Spleen (tissue), 11 donors: ENCODE measurements around the gene RSPO1. TPM values are rescaled to one million over a fixed set of nuclear protein-coding genes. Genes with fewer than 3 reads are reported as not detected.

Experiments
- DNase-seq: peaks from one replicate; pipeline ENCODE4 v3.0.0-alpha.2; 2020
- H3K27ac ChIP-seq, 8 donors: fragments of 200-600 bp; sonication (generic) in 7 of 8; 1 replicate in 4 of 8; 2 replicates in 4 of 8; pipeline versions ENCODE4 v1.5.0 to v1.8.0; 2016 to 2021; ENCODE audit warnings: inconsistent platforms in 4 of 8, mild to moderate bottlenecking in 4 of 8, moderate library complexity in 1 of 8
- H3K27me3 ChIP-seq, 7 donors: fragments of 200-600 bp; sonication (generic) in 6 of 7; replicated peaks in 1 of 7; 1 replicate in 4 of 7; 2 replicates in 3 of 7; pipeline versions ENCODE4 v1.5.0 to v1.8.0; 2016 to 2021; ENCODE audit warnings: inconsistent platforms in 3 of 7, mild to moderate bottlenecking in 1 of 7
- H3K36me3 ChIP-seq, 6 donors: fragments of 200-600 bp; sonication (generic) in 5 of 6; 1 replicate in 4 of 6; 2 replicates in 2 of 6; pipeline versions ENCODE4 v1.5.0 to v1.8.0; 2016 to 2021; ENCODE audit warnings: inconsistent platforms in 2 of 6
- H3K4me1 ChIP-seq, 6 donors: fragments of 200-600 bp; sonication (generic) in 5 of 6; 1 replicate in 3 of 6; 2 replicates in 3 of 6; pipeline versions ENCODE4 v1.5.0 to v1.8.0; 2016 to 2021; ENCODE audit warnings: inconsistent platforms in 3 of 6
- H3K4me3 ChIP-seq, 8 donors: fragments of 200-600 bp; sonication (generic) in 7 of 8; 1 replicate in 4 of 8; 2 replicates in 4 of 8; pipeline versions ENCODE4 v1.5.0 to v1.8.0; 2016 to 2021; ENCODE audit warnings: inconsistent platforms in 4 of 8, mild to moderate bottlenecking in 4 of 8, moderate library complexity in 2 of 8
- H3K9me3 ChIP-seq, 8 donors: fragments of 200-600 bp; sonication (generic) in 7 of 8; 1 replicate in 4 of 8; 2 replicates in 4 of 8; pipeline versions ENCODE4 v1.5.0 to v1.8.0; 2016 to 2021; ENCODE audit warnings: inconsistent platforms in 4 of 8
- POLR2A ChIP-seq, 3 donors: fragments of 450-650 bp; IDR thresholded peaks; one replicate each; pipeline ENCODE4 v1.5.1; 2017; ENCODE audit warnings: antibody characterized with exemption in 3 of 3, mild to moderate bottlenecking in 1 of 3
- POLR2AphosphoS5 ChIP-seq, 3 donors: sonication (generic); formaldehyde crosslinking; IDR thresholded peaks; one replicate each; pipeline ENCODE4 v1.5.1; 2017; ENCODE audit warnings: antibody characterized with exemption in 3 of 3
- WGBS, 5 donors: extraction: QIAGEN DNeasy Blood & Tissue Kit in 3 of 5; methylation state at CpG; one replicate each; pipeline versions ENCODE4 v1.1.5 to v1.1.7; 2013 to 2018; 5-methylcytosine and 5-hydroxymethylcytosine counted together
- intact Hi-C: fragments of 100-400 bp; cut with DNase I; formaldehyde crosslinking; loops from one replicate; pipeline ENCODE4 v1.15.0; 2023; ENCODE audit warnings: low total_unique reads
- polyA plus RNA-seq, 3 donors: library from polyadenylated mRNA; stranded (reverse); fragments of 200-250 nt; gene quantifications; one replicate each; pipeline ENCODE4 v1.2.1, GENCODE V29; 2013
- total RNA-seq, 7 donors: library from RNA; depleted of rRNA in 3 of 7; stranded (reverse); fragments of >200 nt in 3 of 7; fragmentation: NEBNext Ultra II Directional in 4 of 7; extraction: Animal tissue kit (Norgen Biotek cat#: 25700) in 4 of 7; gene quantifications; one replicate each; pipeline versions ENCODE4 v1.1.0 to v1.2.1, GENCODE V29; 2016 to 2021
- TF ChIP-seq, protein P1 (sequence below), 11 experiments: fragments of 200-600 bp in 7 of 11; fragments of 450-650 bp in 4 of 11; sonication (generic) in 4 of 11; IDR thresholded peaks in 8 of 11; conservative IDR thresholded peaks in 3 of 11; 1 replicate in 7 of 11; 2 replicates in 4 of 11; pipeline versions ENCODE4 v1.4.0 to v1.8.0; 2016 to 2021; ENCODE audit warnings: antibody characterized with exemption in 11 of 11, inconsistent platforms in 4 of 11, mild to moderate bottlenecking in 1 of 11
- donor health status: healthy with polysubstance abuse.
- donor health status: DM: no; HTN: no; CAD: no; lungs with moderate emphysema.
- donor health status: DM: no; HTN: no; CAD: no.
- donor health status: Bipolar disorder and iron deficiency.
- donor health status: healthy.
- donor health status: DM: no; HTN: no; CAD: no.
- donor health status: DM: yes; HTN: yes; CAD: no.

Gene RSPO1
- total and polyA plus RNA-seq, 10 donors = 0.20 to 1.0 (median 0.48) TPM; not detected in 1

DNA sequence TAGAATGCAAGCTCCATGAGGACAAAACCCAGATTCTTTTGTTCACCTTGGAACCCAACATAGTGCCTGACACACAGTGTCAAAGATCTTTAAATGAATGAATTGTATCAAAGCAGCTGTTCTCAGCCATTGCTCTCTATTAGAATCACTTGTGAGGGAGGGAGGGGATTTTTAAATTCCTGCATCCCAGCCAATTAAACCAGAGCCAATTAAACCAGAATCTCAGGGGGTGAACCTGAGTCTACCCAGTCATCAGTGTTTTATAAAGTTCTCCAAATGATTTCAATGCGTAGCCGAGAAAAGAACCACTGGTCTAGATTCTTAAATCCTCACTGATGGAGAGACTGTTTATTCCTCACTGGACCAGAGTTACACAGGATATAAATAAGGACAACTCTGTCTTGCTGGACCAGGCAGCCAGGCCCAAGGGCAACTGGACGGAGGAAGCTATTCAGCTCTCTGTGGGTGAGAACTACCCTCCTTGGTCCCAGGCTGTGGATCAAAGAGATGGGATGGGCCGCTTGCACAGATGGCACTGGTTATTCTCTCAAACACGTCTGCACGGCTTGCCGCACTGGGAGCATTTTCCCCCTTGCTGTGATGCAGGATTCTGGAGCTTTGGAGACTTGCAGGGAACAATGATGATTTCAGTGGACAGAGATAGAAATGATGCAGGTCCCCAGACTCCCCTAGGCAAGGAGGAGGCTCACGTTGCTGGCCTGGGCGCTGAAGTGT is 37.6 kb upstream of the RSPO1 start:
- H3K27ac ChIP-seq = no peak overlapping the region

DNA sequence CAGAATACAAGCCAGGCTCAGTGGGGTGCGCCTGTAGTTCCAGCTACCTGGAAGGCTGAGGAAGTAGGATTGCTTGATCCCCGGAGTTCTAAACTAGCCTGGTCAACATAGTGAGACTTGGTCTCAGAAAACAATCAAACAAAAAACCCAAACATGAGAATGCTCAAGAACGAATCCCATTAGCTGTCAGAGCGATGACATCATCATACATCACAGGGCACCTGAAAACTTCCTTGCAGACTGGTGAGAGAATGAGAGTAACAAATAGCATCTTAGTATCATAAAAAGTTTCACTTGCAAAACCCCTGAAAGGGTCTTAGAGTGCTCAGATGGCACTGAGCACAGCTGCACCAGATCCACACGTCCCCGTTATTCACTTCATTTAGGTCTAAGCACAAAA is 36.6 kb upstream of the RSPO1 start:
- H3K4me3 ChIP-seq = no peak overlapping the region
- H3K27me3 ChIP-seq = peaks cover 0 to 46% (median 0%) of the 10 kb centered on the region in 7 donors
- intact Hi-C loops = no loop called here
- H3K36me3 ChIP-seq = no peaks in the 10 kb centered on the region
- H3K9me3 ChIP-seq = no peaks in the 10 kb centered on the region
- H3K27ac ChIP-seq = no peak overlapping the region
- 76 to 86% (median 80%) methylated on average over 6 of the region's 6 CpGs for WGBS, 5 donors
- DNase-seq = peak; percentile 5
- peaks cover 0 to 23% (median 0%) of the 10 kb centered on the region in 6 donors for H3K4me1 ChIP-seq
- TF ChIP-seq, protein P1, sequence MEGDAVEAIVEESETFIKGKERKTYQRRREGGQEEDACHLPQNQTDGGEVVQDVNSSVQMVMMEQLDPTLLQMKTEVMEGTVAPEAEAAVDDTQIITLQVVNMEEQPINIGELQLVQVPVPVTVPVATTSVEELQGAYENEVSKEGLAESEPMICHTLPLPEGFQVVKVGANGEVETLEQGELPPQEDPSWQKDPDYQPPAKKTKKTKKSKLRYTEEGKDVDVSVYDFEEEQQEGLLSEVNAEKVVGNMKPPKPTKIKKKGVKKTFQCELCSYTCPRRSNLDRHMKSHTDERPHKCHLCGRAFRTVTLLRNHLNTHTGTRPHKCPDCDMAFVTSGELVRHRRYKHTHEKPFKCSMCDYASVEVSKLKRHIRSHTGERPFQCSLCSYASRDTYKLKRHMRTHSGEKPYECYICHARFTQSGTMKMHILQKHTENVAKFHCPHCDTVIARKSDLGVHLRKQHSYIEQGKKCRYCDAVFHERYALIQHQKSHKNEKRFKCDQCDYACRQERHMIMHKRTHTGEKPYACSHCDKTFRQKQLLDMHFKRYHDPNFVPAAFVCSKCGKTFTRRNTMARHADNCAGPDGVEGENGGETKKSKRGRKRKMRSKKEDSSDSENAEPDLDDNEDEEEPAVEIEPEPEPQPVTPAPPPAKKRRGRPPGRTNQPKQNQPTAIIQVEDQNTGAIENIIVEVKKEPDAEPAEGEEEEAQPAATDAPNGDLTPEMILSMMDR (IDR thresholded peaks at IDR 0.05 in 8 of 11, conservative IDR thresholded peaks at IDR 0.05 in 3 of 11) = no peak
- TF ChIP-seq POLR2A (IDR thresholded peaks at IDR 0.05) (no peak), POLR2AphosphoS5 (IDR thresholded peaks at IDR 0.05) (no peak)

More for the DNA sequence above, 37.6 kb upstream of the RSPO1 start:
- Histone ChIP-seq H3K9me3 (no peaks in the 10 kb centered on the region), H3K4me1 (peaks cover 0 to 29% (median 2%) of the 10 kb centered on the region in 6 donors), H3K4me3 (no peak overlapping the region), H3K36me3 (no peaks in the 10 kb centered on the region), H3K27me3 (peaks cover 0 to 43% (median 0%) of the 10 kb centered on the region in 7 donors)
- intact Hi-C loops = no loop called here
- peak; percentile 22 for DNase-seq
- TF ChIP-seq, protein P1 (IDR thresholded peaks at IDR 0.05 in 8 of 11, conservative IDR thresholded peaks at IDR 0.05 in 3 of 11) = no peak
- TF ChIP-seq POLR2AphosphoS5 (IDR thresholded peaks at IDR 0.05) = no peak
- TF ChIP-seq POLR2A (IDR thresholded peaks at IDR 0.05) = no peak
- 76 to 90% (median 85%) methylated on average over 9 of the region's 9 CpGs for WGBS, 5 donors

DNA sequence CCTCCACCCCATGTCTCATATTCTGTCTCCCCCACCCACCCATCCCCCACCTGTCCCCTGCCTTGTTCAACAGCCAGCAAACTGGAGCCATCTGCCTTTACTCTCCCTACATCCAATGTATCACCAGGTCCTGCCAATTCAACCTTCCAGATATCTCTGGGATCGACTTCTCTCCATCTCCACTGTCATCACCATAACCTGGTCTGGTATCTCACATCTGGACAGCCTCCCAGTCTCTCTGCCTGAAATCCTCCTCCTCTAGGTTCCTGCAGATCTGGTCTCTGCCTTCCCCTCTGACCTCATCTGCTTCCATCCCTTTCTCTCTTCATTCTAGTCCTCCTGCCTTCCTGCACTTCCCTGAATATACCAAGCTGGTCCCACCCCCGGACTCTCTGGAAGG is 35.4 kb upstream of the RSPO1 start:
- 75 to 84% (median 81%) methylated on average over 2 of the region's 2 CpGs for WGBS, 5 donors

More for the DNA sequence above, 35.4 kb upstream of the RSPO1 start:
- H3K27me3 ChIP-seq = peaks cover 0 to 46% (median 0%) of the 10 kb centered on the region in 7 donors
- TF ChIP-seq, protein P1 (IDR thresholded peaks at IDR 0.05 in 8 of 11, conservative IDR thresholded peaks at IDR 0.05 in 3 of 11) = no peak
- TF ChIP-seq POLR2AphosphoS5 (IDR thresholded peaks at IDR 0.05) (no peak), POLR2A (IDR thresholded peaks at IDR 0.05) (no peak)
- no peaks in the 10 kb centered on the region for H3K9me3 ChIP-seq
- H3K4me3 ChIP-seq = no peak overlapping the region
- H3K4me1 ChIP-seq = peaks cover 0 to 12% (median 0%) of the 10 kb centered on the region in 6 donors
- DNase-seq = peak; percentile 24
- H3K27ac ChIP-seq = no peak overlapping the region
- intact Hi-C loops = no loop called here
- H3K36me3 ChIP-seq = no peaks in the 10 kb centered on the region
